Stomach smooth muscle (tissue), 2 donors: Measurements from ENCODE around the gene IRF5.
"Not testable (repeated sequence)": the region's sequence is repeated elsewhere in the genome, so short reads cannot be mapped to it uniquely, and the experiment has no call there.

Source experiments
- H3K27ac ChIP-seq: one replicate; pipeline ENCODE4 v1.7.0; 2013; ENCODE audit warnings: mild to moderate bottlenecking, low read length, inconsistent platforms
- H3K27me3 ChIP-seq, 2 donors: one replicate each; pipeline ENCODE4 v1.7.0; 2013; ENCODE audit warnings: low read length in 2 of 2; ENCODE audit not compliant: insufficient read depth in 2 of 2, control insufficient read depth in 1 of 2
- H3K36me3 ChIP-seq, 2 donors: one replicate each; pipeline ENCODE4 v1.7.0; 2013; ENCODE audit warnings: low read length in 2 of 2; ENCODE audit not compliant: control insufficient read depth in 2 of 2, insufficient read depth in 2 of 2
- H3K4me1 ChIP-seq: one replicate; pipeline ENCODE4 v1.7.0; 2013; ENCODE audit warnings: low read length; ENCODE audit not compliant: control insufficient read depth, insufficient read depth
- H3K4me3 ChIP-seq, 2 donors: one replicate each; pipeline ENCODE4 v1.7.0; 2013; ENCODE audit warnings: low read length in 2 of 2
- H3K9ac ChIP-seq, 2 donors: one replicate each; pipeline ENCODE4 v1.7.0; 2013; ENCODE audit warnings: low read length in 2 of 2, mild to moderate bottlenecking in 1 of 2
- H3K9me3 ChIP-seq, 2 donors: one replicate each; pipeline ENCODE4 v1.7.0; 2013; ENCODE audit warnings: low read length in 2 of 2; ENCODE audit not compliant: control insufficient read depth in 2 of 2
- donor health status: healthy.
- donor health status: Pancreatic carcinoma.

The IRF5 gene

DNA sequence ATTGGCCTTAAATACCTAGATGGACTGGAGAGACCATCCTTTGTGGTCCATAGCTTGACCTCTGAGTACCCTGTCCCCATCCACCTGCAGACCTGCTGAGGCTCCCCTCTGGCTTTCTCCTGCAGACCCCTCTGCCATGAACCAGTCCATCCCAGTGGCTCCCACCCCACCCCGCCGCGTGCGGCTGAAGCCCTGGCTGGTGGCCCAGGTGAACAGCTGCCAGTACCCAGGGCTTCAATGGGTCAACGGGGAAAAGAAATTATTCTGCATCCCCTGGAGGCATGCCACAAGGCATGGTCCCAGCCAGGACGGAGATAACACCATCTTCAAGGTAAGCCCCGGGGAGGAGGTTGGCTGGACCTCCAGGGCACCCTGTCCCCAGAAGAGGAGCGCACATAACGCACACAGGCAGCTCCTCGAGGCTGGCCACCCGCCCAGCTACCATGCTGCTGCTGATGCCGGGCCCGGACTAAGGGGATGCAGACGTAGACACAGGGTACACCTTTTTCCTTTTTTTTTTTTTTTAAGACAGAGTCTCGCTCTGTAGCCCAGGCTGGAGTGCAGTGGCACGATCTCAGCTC, 4.3 kb downstream of the IRF5 start:
- Histone ChIP-seq H3K9ac (no peak overlapping the region), H3K4me1 (peaks cover 9% of the 10 kb centered on the region), H3K27me3 (peaks cover 13 to 24% of the 10 kb centered on the region in 2 donors), H3K9me3 (no peaks in the 10 kb centered on the region), H3K4me3 (no peak overlapping the region), H3K36me3 (no peaks in the 10 kb centered on the region), H3K27ac (no peak overlapping the region)

DNA sequence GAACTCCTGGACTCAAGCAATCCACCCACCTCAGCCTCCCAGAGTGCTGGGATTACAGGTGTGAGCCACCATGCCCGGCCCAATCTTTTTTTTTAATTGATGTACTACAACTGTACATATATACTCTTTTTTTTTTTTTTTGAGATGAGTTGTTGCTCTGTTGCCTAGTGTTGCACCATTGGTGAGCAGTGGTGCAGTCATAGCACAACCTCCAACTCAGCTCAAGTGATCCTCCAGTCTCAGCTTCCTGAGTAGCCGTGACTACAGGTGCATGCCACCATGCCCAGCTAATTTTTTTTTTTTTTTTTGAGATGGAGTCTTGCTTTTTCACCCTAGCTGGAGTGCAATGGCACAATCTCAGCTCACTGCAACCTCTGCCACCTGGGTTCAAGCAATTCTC, 5.5 kb downstream of the IRF5 start:
- H3K4me3 ChIP-seq, H3K27ac ChIP-seq, H3K36me3 ChIP-seq, H3K4me1 ChIP-seq, H3K9ac ChIP-seq, H3K9me3 ChIP-seq: not testable (repeated sequence)
- peaks cover 8 to 16% of the 10 kb centered on the region in 2 donors for H3K27me3 ChIP-seq

DNA sequence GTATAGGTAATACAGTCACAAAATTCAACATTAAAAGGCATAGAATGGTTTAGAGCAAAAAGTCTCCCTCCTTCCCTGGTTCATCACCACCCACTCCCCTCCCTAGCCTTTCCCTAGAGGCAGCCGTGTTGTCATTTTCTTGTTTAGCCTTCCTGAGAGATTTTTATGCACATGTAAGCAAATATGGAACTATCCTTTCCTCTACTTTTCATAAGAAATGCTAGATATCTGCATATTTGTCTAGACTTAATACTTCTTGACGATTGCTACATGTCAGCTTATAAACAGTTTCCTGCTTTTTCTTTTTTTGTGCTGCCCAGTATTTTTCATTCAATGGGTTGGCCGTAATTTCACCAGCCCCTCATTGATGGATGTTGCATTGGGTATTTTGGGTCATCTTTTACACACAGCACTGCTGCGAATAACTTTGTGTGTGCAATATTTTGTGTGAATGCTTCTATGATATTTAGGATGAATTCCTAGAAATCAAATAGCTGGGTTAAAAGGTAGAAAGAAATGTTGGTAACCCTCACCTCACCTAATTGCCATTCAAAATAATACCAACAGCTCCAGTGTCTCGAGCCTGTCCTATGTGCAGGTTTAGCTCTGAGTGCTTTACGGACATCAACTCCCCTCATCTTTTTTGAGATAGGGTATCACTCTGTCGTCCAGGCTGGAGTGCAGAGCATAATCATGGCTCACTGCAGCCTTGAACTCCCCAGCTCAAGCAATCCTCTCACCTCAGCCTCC, 6.9 kb downstream of the IRF5 start:
- Histone ChIP-seq H3K27ac (no peak overlapping the region), H3K9me3 (no peaks in the 10 kb centered on the region), H3K4me3 (no peak overlapping the region), H3K4me1 (no peaks in the 10 kb centered on the region), H3K9ac (no peak overlapping the region), H3K36me3 (no peaks in the 10 kb centered on the region), H3K27me3 (peaks cover 2 to 4% of the 10 kb centered on the region in 2 donors)

DNA sequence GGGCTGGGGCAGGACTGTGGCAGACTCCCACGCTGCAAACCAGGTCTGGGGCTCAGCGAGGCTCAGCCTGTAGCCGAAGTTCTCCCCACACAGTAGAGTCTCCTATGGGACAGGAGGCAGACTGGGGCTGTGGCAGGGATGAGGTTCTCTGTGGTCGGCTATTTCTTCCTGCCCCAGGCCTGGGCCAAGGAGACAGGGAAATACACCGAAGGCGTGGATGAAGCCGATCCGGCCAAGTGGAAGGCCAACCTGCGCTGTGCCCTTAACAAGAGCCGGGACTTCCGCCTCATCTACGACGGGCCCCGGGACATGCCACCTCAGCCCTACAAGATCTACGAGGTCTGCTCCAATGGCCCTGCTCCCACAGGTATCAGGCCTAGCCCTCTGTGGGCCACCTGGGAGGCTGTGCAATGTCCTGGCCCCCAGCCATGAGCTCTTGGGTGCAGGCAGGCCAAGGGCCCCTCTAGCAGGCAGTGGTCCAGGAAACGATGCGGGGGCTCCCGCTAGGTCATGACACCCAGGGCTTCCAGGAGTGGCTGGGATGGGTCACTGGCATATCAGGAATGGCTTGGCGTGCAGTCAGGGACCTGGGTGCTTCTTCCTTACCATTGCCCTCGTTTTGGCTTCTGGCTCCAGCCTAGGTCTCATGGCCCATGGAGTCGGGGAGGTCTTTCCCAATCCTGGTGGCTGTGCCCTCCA, 8.1 kb downstream of the IRF5 start:
- Histone ChIP-seq H3K27me3 (peaks cover 0 to 2% of the 10 kb centered on the region in 2 donors), H3K9ac (no peak overlapping the region), H3K4me3 (no peak overlapping the region), H3K9me3 (no peaks in the 10 kb centered on the region), H3K4me1 (no peaks in the 10 kb centered on the region), H3K36me3 (no peaks in the 10 kb centered on the region), H3K27ac (no peak overlapping the region)

DNA sequence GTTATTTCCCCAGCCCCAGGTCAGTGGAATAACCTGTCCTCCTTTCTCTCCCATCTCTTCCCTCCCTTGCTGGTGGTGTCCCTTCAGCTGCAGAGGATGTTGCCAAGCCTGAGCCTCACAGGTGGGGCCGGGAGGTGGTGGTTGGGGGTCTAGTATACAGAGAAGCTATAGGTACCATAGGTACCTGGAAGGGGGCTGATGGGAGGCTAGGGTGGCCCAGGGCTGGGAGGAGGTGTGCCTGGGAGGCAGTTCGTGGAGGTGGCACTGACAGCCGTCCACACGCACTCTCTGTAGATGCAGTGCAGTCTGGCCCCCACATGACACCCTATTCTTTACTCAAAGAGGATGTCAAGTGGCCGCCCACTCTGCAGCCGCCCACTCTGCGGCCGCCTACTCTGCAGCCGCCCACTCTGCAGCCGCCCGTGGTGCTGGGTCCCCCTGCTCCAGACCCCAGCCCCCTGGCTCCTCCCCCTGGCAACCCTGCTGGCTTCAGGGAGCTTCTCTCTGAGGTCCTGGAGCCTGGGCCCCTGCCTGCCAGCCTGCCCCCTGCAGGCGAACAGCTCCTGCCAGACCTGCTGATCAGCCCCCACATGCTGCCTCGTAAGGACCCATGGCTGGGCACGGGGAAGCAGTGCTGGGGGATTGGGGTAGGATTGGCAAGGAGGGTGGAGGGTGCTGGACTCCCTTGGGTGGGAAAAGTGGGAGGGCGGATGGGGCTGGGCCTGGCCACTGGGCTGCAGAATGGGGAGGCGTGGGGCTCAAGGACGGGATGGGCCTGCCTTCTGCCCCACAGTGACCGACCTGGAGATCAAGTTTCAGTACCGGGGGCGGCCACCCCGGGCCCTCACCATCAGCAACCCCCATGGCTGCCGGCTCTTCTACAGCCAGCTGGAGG, 9.5 kb downstream of the IRF5 start:
- Histone ChIP-seq H3K9ac (no peak overlapping the region), H3K4me1 (no peaks in the 10 kb centered on the region), H3K9me3 (no peaks in the 10 kb centered on the region), H3K27ac (no peak overlapping the region), H3K27me3 (peaks cover 0 to 2% of the 10 kb centered on the region in 2 donors), H3K4me3 (no peak overlapping the region), H3K36me3 (peaks cover 0 to 3% of the 10 kb centered on the region in 2 donors)

DNA sequence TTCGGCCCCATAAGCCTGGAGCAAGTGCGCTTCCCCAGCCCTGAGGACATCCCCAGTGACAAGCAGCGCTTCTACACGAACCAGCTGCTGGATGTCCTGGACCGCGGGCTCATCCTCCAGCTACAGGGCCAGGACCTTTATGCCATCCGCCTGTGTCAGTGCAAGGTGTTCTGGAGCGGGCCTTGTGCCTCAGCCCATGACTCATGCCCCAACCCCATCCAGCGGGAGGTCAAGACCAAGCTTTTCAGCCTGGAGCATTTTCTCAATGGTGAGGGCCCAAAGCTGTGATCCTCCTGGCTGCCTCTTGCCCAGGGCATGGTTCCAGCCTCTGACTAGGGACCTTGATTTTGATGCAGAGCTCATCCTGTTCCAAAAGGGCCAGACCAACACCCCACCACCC, 10.1 kb downstream of the IRF5 start:
- no peaks in the 10 kb centered on the region for H3K9me3 ChIP-seq
- H3K27me3 ChIP-seq = peaks cover 0 to 2% of the 10 kb centered on the region in 2 donors
- no peak overlapping the region for H3K4me3 ChIP-seq
- H3K27ac ChIP-seq = no peak overlapping the region
- H3K9ac ChIP-seq = no peak overlapping the region
- peaks cover 5% of the 10 kb centered on the region in 2 donors for H3K36me3 ChIP-seq
- H3K4me1 ChIP-seq = no peaks in the 10 kb centered on the region

DNA sequence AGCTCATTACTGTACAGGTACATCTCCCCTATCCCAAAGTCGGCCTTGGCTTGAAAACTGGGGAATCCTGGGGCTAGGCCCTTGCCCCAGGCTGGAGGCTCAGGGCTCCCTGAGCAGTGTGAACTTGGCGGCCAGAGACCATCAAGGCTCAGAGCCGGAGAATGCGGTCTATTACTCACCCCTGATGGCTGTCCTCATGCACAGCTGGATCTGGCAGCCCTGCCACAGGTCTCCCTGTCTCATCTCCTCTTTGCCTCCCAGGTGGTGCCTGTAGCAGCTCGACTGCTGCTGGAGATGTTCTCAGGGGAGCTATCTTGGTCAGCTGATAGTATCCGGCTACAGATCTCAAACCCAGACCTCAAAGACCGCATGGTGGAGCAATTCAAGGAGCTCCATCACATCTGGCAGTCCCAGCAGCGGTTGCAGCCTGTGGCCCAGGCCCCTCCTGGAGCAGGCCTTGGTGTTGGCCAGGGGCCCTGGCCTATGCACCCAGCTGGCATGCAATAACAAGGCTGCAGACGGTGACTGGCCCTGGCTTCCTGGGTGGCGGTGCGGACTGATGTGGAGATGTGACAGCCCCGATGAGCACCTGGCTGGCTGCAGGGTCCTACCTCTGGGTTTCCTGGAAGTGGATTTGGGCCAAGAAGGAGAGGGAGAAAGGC, 10.7 kb downstream of the IRF5 start:
- Histone ChIP-seq H3K4me3 (no peak overlapping the region), H3K27ac (no peak overlapping the region), H3K36me3 (peaks cover 7 to 11% of the 10 kb centered on the region in 2 donors), H3K4me1 (no peaks in the 10 kb centered on the region), H3K9me3 (no peaks in the 10 kb centered on the region), H3K27me3 (peaks cover 0 to 2% of the 10 kb centered on the region in 2 donors), H3K9ac (no peak overlapping the region)

DNA sequence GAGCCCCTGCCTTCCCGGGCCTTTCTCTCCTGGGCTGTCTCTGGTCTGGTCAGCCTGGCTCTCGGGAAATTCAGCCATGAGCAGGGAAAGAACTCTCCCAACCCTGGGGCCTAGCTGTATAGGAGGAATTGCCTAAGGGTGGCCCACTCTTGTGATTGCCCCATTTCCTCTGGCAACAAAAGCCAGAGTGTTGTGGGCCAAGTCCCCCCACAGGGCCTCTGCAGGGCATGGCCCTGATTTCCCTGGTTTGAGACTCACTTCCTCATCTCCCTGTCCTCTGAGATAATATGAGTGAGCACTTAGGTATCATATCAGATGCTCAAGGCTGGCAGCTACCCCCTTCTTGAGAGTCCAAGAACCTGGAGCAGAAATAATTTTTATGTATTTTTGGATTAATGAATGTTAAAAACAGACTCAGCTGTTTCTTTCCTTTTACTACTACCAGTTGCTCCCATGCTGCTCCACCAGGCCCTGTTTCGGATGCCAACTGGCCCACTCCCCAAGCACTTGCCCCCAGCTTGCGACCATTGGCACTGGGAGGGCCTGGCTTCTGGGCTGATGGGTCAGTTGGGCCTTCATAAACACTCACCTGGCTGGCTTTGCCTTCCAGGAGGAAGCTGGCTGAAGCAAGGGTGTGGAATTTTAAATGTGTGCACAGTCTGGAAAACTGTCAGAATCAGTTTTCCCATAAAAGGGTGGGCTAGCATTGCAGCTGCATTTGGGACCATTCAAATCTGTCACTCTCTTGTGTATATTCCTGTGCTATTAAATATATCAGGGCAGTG, 11.4 kb downstream of the IRF5 start:
- Histone ChIP-seq H3K9ac (no peak overlapping the region), H3K4me3 (no peak overlapping the region), H3K27me3 (peaks cover 0 to 2% of the 10 kb centered on the region in 2 donors), H3K27ac (no peak overlapping the region), H3K9me3 (no peaks in the 10 kb centered on the region), H3K36me3 (peaks cover 10 to 15% of the 10 kb centered on the region in 2 donors), H3K4me1 (no peaks in the 10 kb centered on the region)

DNA sequence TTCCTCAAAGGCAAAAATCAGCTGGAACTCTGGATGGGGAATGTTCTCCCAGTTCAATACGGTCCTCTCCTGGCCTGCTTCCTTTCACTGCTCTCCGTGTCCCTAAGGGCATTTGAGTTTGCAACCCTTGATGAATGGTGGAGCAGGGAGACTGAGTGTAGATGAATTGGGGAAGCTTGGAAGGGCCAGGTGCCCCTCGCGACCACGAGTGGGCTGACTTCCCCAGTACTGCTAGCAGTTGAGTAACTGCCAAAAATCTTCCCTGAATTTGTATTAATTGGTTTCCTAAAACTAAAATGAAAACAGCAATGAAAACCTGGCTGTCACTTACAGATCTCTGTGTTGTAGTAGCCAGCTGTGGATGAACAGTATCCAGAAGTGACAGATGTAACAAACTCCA, 13.6 kb downstream of the IRF5 start:
- H3K27ac ChIP-seq = no peak overlapping the region
- H3K27me3 ChIP-seq = peaks cover 0 to 2% of the 10 kb centered on the region in 2 donors
- H3K4me1 ChIP-seq = no peaks in the 10 kb centered on the region
- no peak overlapping the region for H3K4me3 ChIP-seq
- no peaks in the 10 kb centered on the region for H3K9me3 ChIP-seq
- H3K36me3 ChIP-seq = peaks cover 15 to 22% of the 10 kb centered on the region in 2 donors
- no peak overlapping the region for H3K9ac ChIP-seq
